OCI-LY3 (cell line): Measurements from ENCODE around the gene SCP2D1.

Experiments
- H2AFZ ChIP-seq: fragments of 200-600, 300-600 bp; shearing (Covaris generic); 2 replicates; pipeline ENCODE4 v1.6.0; 2014; ENCODE audit warnings: antibody characterized with exemption, low read depth, low read length
- H3K27ac ChIP-seq: fragments of 200-600, 300-600 bp; sonication (generic); 2 replicates; pipeline ENCODE4 v1.5.1; 2014; ENCODE audit warnings: mild to moderate bottlenecking, low read length, moderate library complexity, mixed read lengths
- H3K27me3 ChIP-seq: fragments of 200-600, 300-600 bp; sonication (generic); 2 replicates; pipeline ENCODE4 v1.6.1; 2014; ENCODE audit warnings: low read depth, low read length, mixed read lengths
- H3K36me3 ChIP-seq: fragments of 200-600, 300-600 bp; sonication (generic); replicated peaks from 2 replicates; pipeline ENCODE3; 2014; ENCODE audit warnings: low read depth, low read length, mixed read lengths
- H3K4me1 ChIP-seq: fragments of 300-600, 200-600 bp; sonication (generic); 2 replicates; pipeline ENCODE4 v1.6.1; 2014; ENCODE audit warnings: low read length, mixed read lengths
- H3K4me2 ChIP-seq: fragments of 200-600, 300-600 bp; sonication (generic); 2 replicates; pipeline ENCODE4 v1.6.1; 2014; ENCODE audit warnings: low read length, mixed read lengths
- H3K4me3 ChIP-seq: fragments of 300-600, 200-600 bp; sonication (generic); 2 replicates; pipeline ENCODE4 v1.5.1; 2014; ENCODE audit warnings: antibody characterized with exemption, mild to moderate bottlenecking, low read length, moderate library complexity
- H3K79me2 ChIP-seq: fragments of 300-600, 200-600 bp; shearing (Covaris generic); 2 replicates; pipeline ENCODE4 v1.6.1; 2014; ENCODE audit warnings: mild to moderate bottlenecking, low read length, mixed read lengths
- H3K9ac ChIP-seq: fragments of 300-600, 200-600 bp; shearing (Covaris generic); 2 replicates; pipeline ENCODE4 v1.6.0; 2014; ENCODE audit warnings: mild to moderate bottlenecking, low read length, moderate library complexity
- H3K9me3 ChIP-seq: fragments of 200-600, 300-600 bp; shearing (Covaris generic); 2 replicates; pipeline ENCODE4 v1.6.1; 2014; ENCODE audit warnings: low read length, mixed read lengths; ENCODE audit not compliant: insufficient read depth
- H4K20me1 ChIP-seq: fragments of 200-600, 300-600 bp; sonication (generic); 2 replicates; pipeline ENCODE4 v1.6.1; 2016; ENCODE audit warnings: low read length, mixed read lengths; ENCODE audit not compliant: insufficient read depth
- EZH2phosphoT487 ChIP-seq: fragments of 200-600 bp; shearing (Covaris generic); IDR thresholded peaks from 2 replicates; pipeline ENCODE4 v1.6.1; 2018; ENCODE audit warnings: antibody characterized with exemption, mixed run types, low read depth
- TF ChIP-seq, protein P1 (sequence below): fragments of 200-600, 300-600 bp; sonication (generic); IDR thresholded peaks from 2 replicates; pipeline ENCODE4 v1.5.1; 2014; ENCODE audit warnings: antibody characterized with exemption, low read length, low read depth

The SCP2D1 gene

DNA sequence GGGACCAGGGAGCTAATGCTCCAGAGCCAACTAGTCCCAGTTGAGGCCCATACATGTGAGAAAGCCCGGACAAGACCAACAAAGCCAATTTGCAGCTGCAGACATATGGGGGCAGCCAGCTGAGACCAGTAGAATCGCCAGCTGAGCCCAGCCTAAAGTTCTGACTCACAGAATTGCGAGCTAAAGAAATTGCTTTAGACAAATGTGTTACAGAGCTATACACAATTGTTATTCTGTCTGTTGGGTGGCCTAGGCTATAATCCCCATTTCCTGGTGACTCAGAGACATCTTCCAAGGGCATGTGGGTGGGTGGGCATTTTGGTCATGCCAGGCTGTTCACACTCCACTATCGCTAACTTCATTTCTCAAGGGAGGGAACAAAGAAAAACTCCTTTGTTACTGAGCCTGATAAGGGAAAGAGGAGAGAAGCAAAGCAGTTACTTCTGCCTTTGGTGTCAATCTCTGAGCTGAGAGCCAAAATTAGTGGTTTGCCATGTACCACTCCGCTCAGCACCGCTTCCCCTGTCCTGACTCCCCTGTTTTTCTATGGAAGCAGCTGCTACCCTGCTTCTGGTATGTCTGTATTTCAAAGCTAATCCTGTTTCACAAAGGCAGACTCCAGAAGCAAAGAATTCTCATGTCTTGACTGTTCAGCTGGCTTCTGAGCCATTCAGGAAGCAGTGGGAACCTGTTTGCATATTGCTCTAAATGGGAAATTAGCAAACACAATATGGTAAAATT is 26.1 kb downstream of the SCP2D1 start:
- TF ChIP-seq EZH2phosphoT487: no peak
- TF ChIP-seq, protein P1, sequence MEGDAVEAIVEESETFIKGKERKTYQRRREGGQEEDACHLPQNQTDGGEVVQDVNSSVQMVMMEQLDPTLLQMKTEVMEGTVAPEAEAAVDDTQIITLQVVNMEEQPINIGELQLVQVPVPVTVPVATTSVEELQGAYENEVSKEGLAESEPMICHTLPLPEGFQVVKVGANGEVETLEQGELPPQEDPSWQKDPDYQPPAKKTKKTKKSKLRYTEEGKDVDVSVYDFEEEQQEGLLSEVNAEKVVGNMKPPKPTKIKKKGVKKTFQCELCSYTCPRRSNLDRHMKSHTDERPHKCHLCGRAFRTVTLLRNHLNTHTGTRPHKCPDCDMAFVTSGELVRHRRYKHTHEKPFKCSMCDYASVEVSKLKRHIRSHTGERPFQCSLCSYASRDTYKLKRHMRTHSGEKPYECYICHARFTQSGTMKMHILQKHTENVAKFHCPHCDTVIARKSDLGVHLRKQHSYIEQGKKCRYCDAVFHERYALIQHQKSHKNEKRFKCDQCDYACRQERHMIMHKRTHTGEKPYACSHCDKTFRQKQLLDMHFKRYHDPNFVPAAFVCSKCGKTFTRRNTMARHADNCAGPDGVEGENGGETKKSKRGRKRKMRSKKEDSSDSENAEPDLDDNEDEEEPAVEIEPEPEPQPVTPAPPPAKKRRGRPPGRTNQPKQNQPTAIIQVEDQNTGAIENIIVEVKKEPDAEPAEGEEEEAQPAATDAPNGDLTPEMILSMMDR: no peak
- H3K27ac ChIP-seq: no peak overlapping the region
- no peaks in the 10 kb centered on the region for H3K9me3 ChIP-seq
- H3K79me2 ChIP-seq: no peaks in the 10 kb centered on the region
- no peak overlapping the region for H3K4me3 ChIP-seq
- no peaks in the 10 kb centered on the region for H3K36me3 ChIP-seq
- H3K9ac ChIP-seq: no peak overlapping the region
- H3K27me3 ChIP-seq: no peaks in the 10 kb centered on the region
- H3K4me2 ChIP-seq: no peak overlapping the region
- H4K20me1 ChIP-seq: no peaks in the 10 kb centered on the region
- no peak overlapping the region for H2AFZ ChIP-seq
- no peaks in the 10 kb centered on the region for H3K4me1 ChIP-seq

DNA sequence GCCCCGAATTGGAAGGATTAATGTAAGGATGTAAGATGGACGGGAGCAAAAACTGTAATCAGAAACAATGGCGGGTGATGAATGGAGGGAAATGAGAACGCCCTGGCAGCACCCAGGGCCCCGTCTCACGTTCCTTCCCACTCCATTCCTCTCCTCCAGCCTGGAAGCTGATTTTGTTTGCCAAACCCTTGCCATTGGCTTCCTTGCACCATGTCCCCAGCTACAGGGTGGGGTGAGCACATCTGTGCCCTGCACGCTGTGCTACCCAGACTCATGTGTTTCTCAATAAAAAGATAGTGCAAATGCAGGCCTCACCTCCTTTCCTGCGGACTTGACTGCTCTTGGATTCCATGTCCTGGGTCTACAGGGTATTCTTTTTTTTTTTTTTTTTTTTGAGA is 26.7 kb downstream of the SCP2D1 start:
- Histone ChIP-seq H3K9ac (no peak overlapping the region), H3K27me3 (no peaks in the 10 kb centered on the region), H3K36me3 (no peaks in the 10 kb centered on the region), H3K4me3 (no peak overlapping the region), H2AFZ (no peak overlapping the region), H3K4me2 (no peak overlapping the region), H3K4me1 (no peaks in the 10 kb centered on the region), H3K9me3 (no peaks in the 10 kb centered on the region), H3K79me2 (no peaks in the 10 kb centered on the region), H4K20me1 (no peaks in the 10 kb centered on the region), H3K27ac (no peak overlapping the region)
- no peak for TF ChIP-seq EZH2phosphoT487
- TF ChIP-seq, protein P1: no peak

DNA sequence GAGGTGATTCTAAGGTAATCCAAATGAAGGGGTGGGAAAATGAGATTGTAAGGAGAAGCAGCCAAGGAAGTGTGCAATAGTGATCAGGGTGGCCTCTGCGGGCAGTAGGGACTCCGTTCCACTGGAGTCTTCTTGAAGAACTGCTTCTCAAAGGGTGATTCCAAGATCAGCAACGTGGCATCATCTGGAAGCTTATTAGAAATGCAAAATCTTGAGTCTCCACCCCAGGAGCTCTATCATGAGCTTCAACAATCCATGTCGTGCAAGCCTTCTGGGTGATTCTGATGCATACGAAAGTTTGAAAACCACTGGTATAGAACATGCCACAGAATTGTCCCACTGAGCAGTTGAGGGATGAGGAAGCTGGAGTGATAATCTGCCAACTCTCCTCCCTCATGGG is 31.4 kb downstream of the SCP2D1 start:
- no peak overlapping the region for H3K9ac ChIP-seq

DNA sequence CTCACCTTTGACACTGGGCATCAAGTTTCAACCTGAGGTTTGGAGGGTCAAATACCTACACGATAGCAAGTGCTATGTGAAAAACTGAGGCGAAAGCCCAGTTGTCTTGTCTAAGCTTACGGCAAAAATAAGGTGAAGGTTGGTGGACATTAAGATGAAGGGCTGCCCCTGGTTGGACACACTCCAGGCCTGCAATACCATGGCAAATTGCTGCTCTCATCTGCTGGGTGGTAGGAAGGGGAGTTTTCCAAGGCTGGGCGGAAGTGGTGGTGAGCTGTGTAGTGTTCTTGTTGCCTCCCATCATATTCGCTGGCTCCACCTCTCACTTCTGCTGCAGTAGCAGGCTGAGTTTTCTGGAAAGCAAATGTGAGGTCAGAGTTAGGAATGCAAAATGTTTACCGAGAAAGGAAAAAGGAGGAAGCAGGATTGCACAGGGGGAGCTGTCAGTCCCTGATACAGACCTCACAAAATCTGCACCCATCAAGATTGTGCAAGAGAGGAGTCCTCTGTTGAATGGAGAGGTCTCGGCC is 33.7 kb downstream of the SCP2D1 start:
- Histone ChIP-seq H3K27me3 (peaks cover 25% of the 10 kb centered on the region), H4K20me1 (no peaks in the 10 kb centered on the region), H3K4me2 (no peak overlapping the region), H3K4me3 (no peak overlapping the region), H3K36me3 (no peaks in the 10 kb centered on the region), H2AFZ (no peak overlapping the region), H3K9ac (no peak overlapping the region), H3K27ac (no peak overlapping the region), H3K79me2 (no peaks in the 10 kb centered on the region), H3K9me3 (no peaks in the 10 kb centered on the region), H3K4me1 (no peaks in the 10 kb centered on the region)
- TF ChIP-seq EZH2phosphoT487: no peak
- TF ChIP-seq, protein P1: no peak

More for the DNA sequence above, 31.4 kb downstream of the SCP2D1 start:
- Histone ChIP-seq H2AFZ (no peak overlapping the region), H3K36me3 (no peaks in the 10 kb centered on the region), H3K79me2 (no peaks in the 10 kb centered on the region), H3K4me1 (no peaks in the 10 kb centered on the region), H3K4me3 (no peak overlapping the region), H3K4me2 (no peak overlapping the region), H3K27me3 (peaks cover 13% of the 10 kb centered on the region; the same call in 1 of the 2 replicates), H3K27ac (no peak overlapping the region), H4K20me1 (no peaks in the 10 kb centered on the region), H3K9me3 (no peaks in the 10 kb centered on the region)
- TF ChIP-seq, protein P1: no peak
- no peak for TF ChIP-seq EZH2phosphoT487
